Spinal cord (tissue), 10 donors: Measurements from ENCODE around the gene CATSPERB. TPM values are rescaled to one million over a fixed set of nuclear protein-coding genes. Genes with fewer than 3 reads are reported as not detected.

Source experiments
- DNase-seq, 6 donors: peaks; one replicate each; pipeline versions ENCODE4 v3.0.0 to v3.0.0-alpha.2; 2013 to 2015; ENCODE audit warnings: low spot score in 6 of 6, low read depth in 4 of 6
- H3K27ac ChIP-seq: one replicate; pipeline ENCODE4 v1.5.1; 2013; ENCODE audit warnings: low read depth, low read length, control low read depth
- H3K27me3 ChIP-seq: one replicate; pipeline ENCODE4 v1.6.1; 2013; ENCODE audit warnings: low read length; ENCODE audit not compliant: control insufficient read depth, insufficient read depth
- H3K36me3 ChIP-seq: one replicate; pipeline ENCODE4 v1.6.1; 2013; ENCODE audit warnings: low read length; ENCODE audit not compliant: control insufficient read depth, insufficient read depth
- H3K4me1 ChIP-seq: one replicate; pipeline ENCODE4 v1.6.1; 2013; ENCODE audit warnings: low read length; ENCODE audit not compliant: control insufficient read depth, insufficient read depth
- H3K4me3 ChIP-seq: one replicate; pipeline ENCODE4 v1.5.1; 2013; ENCODE audit warnings: low read depth, low read length, control low read depth
- H3K9me3 ChIP-seq: one replicate; pipeline ENCODE4 v1.6.1; 2013; ENCODE audit warnings: low read length; ENCODE audit not compliant: control insufficient read depth, insufficient read depth
- WGBS: methylation state at CpG from one replicate; pipeline ENCODE4 v1.1.5; 2013; ENCODE audit warnings: missing lambda C conversion rate; ENCODE audit not compliant: insufficient coverage; 5-methylcytosine and 5-hydroxymethylcytosine counted together
- polyA plus RNA-seq, 2 donors: library from polyadenylated mRNA; unstranded; fragments of 120-200 nt; gene quantifications; one replicate each; pipeline ENCODE4 v1.2.1, GENCODE V29; 2013; ENCODE audit not compliant: insufficient read length in 2 of 2
- total RNA-seq, 2 donors: library from RNA; depleted of rRNA in 1 of 2; stranded (reverse); fragments of 120-200 nt in 1 of 2; fragments of >200 nt in 1 of 2; gene quantifications; one replicate each; pipeline versions ENCODE4 v1.2.3 to v1.2.4, GENCODE V29; 2013 to 2014
- donor health status: healthy.

CATSPERB gene
- total and polyA plus RNA-seq, 4 donors = 0.29 to 2.1 (median 0.47) TPM

DNA sequence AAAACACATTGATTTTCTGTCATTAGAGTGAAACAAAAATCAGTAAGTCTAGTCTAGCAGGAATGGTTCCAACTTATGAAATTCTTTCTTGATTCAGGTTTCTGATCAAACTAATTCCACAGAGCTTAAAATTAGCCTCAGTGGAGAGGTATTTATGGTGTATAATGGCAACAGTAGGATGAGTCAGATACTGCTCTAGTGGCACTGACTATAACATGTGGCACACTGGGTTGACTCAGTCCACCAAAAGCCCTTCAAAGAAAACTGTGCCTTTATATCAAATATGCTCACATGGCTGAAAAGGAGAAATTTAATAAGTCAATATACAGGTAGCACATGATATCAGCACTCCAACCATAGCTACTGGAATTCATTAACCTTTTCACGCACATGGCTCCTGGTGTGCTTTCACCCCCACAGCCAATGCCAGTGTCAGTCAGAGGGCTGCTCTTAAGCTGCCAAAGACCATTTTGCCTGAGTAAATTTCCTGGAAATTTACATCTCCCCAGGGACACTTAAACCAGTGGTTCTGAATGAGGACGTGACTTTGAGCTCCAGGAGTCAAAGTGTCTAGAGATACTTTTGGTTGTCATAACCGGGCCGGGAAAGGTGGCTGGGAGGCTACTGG is 21.7 kb upstream of the CATSPERB start:
- Histone ChIP-seq H3K36me3 (no peaks in the 10 kb centered on the region), H3K9me3 (no peaks in the 10 kb centered on the region), H3K4me1 (peaks cover 3% of the 10 kb centered on the region), H3K27me3 (no peaks in the 10 kb centered on the region), H3K27ac (no peak overlapping the region), H3K4me3 (no peak overlapping the region)
- no CpG with 5 or more reads among the region's 4 CpGs for WGBS
- DNase-seq = no peak

DNA sequence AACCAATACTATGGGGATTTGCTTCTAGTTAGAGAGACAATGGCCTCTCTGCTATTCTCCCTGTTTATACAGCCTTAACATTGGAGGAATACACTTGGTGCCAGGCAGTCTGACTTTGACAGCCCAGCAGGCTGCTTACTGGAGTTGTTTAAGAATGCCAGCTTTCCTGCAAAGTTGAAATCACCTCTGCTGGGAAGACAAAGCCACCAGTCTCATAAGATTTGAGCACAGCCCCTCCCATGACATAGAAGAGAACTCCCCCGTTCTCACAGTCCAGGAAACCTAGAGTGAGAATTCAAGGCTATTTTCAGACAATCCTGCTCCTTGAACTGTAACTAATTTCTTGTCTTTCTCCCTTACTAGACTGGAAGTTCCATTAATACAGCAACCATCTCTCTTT is 21.1 kb upstream of the CATSPERB start:
- peak in 2 of 6 donors; percentile 10 to 15 for DNase-seq
- Histone ChIP-seq H3K4me3 (no peak overlapping the region), H3K9me3 (no peaks in the 10 kb centered on the region), H3K36me3 (no peaks in the 10 kb centered on the region), H3K27ac (no peak overlapping the region), H3K27me3 (no peaks in the 10 kb centered on the region), H3K4me1 (peaks cover 3% of the 10 kb centered on the region)
- WGBS = 22% methylated on average over 1 of the region's 1 CpG

DNA sequence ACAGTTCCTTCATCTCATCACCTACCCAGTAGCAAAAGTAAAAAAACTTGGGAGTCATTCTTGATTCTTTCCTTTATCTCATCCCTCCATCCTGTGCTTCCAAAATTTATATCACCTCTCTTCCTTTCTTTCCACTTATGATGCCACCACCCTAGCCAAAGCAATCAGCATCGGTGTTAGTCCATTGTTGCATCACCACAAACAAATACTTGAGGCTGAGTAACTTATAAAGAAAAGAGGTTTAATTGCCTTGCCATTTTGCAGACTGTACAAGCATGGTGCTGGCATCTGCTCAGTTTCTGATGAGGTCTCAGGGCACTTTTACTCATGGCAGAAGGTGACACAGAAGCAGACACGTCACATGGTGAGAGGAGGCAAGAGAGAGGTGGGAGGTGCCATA is 19.8 kb upstream of the CATSPERB start:
- Histone ChIP-seq H3K4me3 (no peak overlapping the region), H3K36me3 (no peaks in the 10 kb centered on the region), H3K27me3 (no peaks in the 10 kb centered on the region), H3K9me3 (no peaks in the 10 kb centered on the region), H3K4me1 (peaks cover 3% of the 10 kb centered on the region), H3K27ac (no peak overlapping the region)
- no peak for DNase-seq
- WGBS = no CpG with 5 or more reads among the region's 2 CpGs

- DNase-seq = no peak
- peaks cover 3% of the 10 kb centered on the region for H3K4me1 ChIP-seq
- H3K27ac ChIP-seq = no peak overlapping the region
- no peaks in the 10 kb centered on the region for H3K27me3 ChIP-seq
- WGBS = no CpG with 5 or more reads among the region's 3 CpGs
- no peaks in the 10 kb centered on the region for H3K36me3 ChIP-seq
- no peaks in the 10 kb centered on the region for H3K9me3 ChIP-seq
- H3K4me3 ChIP-seq = no peak overlapping the region
Measured at GRCh38 chr14:91750634-91751198, 18.8 kb upstream of the CATSPERB start.

DNA sequence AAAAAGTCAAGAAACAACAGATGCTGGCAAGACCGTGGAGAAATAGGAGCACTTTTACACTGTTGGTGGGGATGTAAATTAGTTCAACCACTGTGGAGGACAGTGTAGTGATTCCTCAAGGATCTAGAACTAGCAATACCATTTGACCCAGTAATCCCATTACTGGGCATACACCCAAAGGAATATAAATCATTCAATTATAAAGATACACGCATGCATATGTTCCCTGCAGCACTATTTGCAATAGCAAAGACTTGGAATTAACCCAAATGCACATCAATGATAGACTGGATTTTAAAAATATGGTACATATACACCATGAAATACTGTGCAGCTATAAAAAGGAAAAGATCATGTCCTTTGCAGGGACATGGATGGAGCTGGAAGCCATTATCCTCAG is 18.0 kb upstream of the CATSPERB start:
- DNase-seq = no peak
- no CpG with 5 or more reads among the region's 2 CpGs for WGBS
- peaks cover 3% of the 10 kb centered on the region for H3K4me1 ChIP-seq
- no peak overlapping the region for H3K4me3 ChIP-seq
- no peak overlapping the region for H3K27ac ChIP-seq
- no peaks in the 10 kb centered on the region for H3K36me3 ChIP-seq
- H3K9me3 ChIP-seq = no peaks in the 10 kb centered on the region
- H3K27me3 ChIP-seq = no peaks in the 10 kb centered on the region

DNA sequence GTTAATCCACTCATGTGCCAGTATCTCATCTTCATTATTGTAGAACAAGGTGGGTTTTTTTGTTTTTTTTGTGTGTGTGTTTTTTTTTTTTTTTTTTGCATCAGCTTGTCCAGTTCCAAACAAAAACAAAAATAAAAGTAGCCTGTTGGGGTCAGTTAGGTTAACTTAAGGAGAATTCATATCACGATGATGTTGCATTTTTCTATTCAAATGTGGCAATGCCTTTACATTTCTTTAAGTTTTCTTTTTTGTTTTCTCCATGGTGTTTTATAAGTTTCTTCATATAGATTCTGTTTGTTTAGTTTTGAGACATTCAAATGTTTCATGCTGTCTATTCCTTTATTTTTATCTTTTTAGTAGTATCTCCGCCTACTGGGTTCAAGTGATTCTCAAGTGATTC is 16.2 kb upstream of the CATSPERB start:
- H3K4me3 ChIP-seq = no peak overlapping the region
- WGBS = no CpG with 5 or more reads among the region's 2 CpGs
- H3K36me3 ChIP-seq = no peaks in the 10 kb centered on the region
- H3K27me3 ChIP-seq = no peaks in the 10 kb centered on the region
- no peak for DNase-seq
- no peaks in the 10 kb centered on the region for H3K4me1 ChIP-seq
- H3K27ac ChIP-seq = no peak overlapping the region
- no peaks in the 10 kb centered on the region for H3K9me3 ChIP-seq

- H3K9me3 ChIP-seq = no peaks in the 10 kb centered on the region
- DNase-seq = no peak
- H3K4me1 ChIP-seq = no peaks in the 10 kb centered on the region
- no CpG with 5 or more reads among the region's 1 CpG for WGBS
- no peak overlapping the region for H3K27ac ChIP-seq
- no peaks in the 10 kb centered on the region for H3K36me3 ChIP-seq
- no peaks in the 10 kb centered on the region for H3K27me3 ChIP-seq
- no peak overlapping the region for H3K4me3 ChIP-seq
Measured at GRCh38 chr14:91745344-91745743, 13.5 kb upstream of the CATSPERB start.

GRCh38 chr14:91744068-91744480 is 12.2 kb upstream of the CATSPERB start:
- no peak overlapping the region for H3K27ac ChIP-seq
- no peak overlapping the region for H3K4me3 ChIP-seq
- no peaks in the 10 kb centered on the region for H3K36me3 ChIP-seq
- no peaks in the 10 kb centered on the region for H3K9me3 ChIP-seq
- no peaks in the 10 kb centered on the region for H3K4me1 ChIP-seq
- DNase-seq = no peak
- no CpG with 5 or more reads among the region's 2 CpGs for WGBS
- no peaks in the 10 kb centered on the region for H3K27me3 ChIP-seq

DNA sequence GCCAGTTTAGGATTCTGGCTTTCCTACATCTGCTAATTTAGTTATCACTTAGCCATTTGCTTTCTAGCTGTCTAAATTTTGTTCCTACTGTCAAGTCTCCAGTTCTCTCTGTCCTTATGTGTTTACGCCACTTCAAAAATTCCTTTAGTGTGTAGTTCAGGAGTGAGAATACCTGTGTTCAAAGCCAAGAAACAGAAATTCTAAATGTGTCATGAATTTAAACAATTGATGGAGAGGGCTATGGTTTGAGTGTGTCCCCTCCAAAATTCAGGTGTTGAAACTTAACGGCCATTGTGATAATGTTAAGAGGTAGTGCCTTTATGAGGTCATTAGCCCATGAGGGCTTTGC is 11.4 kb upstream of the CATSPERB start:
- no peaks in the 10 kb centered on the region for H3K36me3 ChIP-seq
- H3K4me1 ChIP-seq = no peaks in the 10 kb centered on the region
- H3K27me3 ChIP-seq = no peaks in the 10 kb centered on the region
- no peak overlapping the region for H3K4me3 ChIP-seq
- no peaks in the 10 kb centered on the region for H3K9me3 ChIP-seq
- no peak for DNase-seq
- 100% methylated on average over 1 of the region's 2 CpGs for WGBS
- H3K27ac ChIP-seq = no peak overlapping the region

- Histone ChIP-seq H3K4me1 (no peaks in the 10 kb centered on the region), H3K27me3 (no peaks in the 10 kb centered on the region), H3K4me3 (no peak overlapping the region), H3K36me3 (no peaks in the 10 kb centered on the region), H3K27ac (no peak overlapping the region), H3K9me3 (no peaks in the 10 kb centered on the region)
- no CpG with 5 or more reads among the region's 1 CpG for WGBS
- no peak for DNase-seq
Measured at GRCh38 chr14:91742621-91743304, 10.9 kb upstream of the CATSPERB start.
